Muscle layer of duodenum (tissue), 2 donors: ENCODE results near the gene PHF23.

Experiments used
- H3K27ac ChIP-seq: one replicate; pipeline ENCODE4 v1.7.0; 2013; ENCODE audit warnings: mild to moderate bottlenecking, low read length
- H3K27me3 ChIP-seq: one replicate; pipeline ENCODE4 v1.7.0; 2013; ENCODE audit warnings: low read depth, mild to moderate bottlenecking, control low read depth, low read length
- H3K36me3 ChIP-seq, 2 donors: one replicate each; pipeline ENCODE4 v1.7.0; 2013; ENCODE audit warnings: low read length in 2 of 2, control low read depth in 1 of 2, mild to moderate bottlenecking in 1 of 2; ENCODE audit not compliant: insufficient read depth in 2 of 2, control insufficient read depth in 1 of 2
- H3K4me1 ChIP-seq, 2 donors: one replicate each; pipeline ENCODE4 v1.7.0; 2013; ENCODE audit warnings: low read length in 2 of 2, mild to moderate bottlenecking in 2 of 2, control low read depth in 1 of 2, moderate library complexity in 1 of 2; ENCODE audit not compliant: insufficient read depth in 2 of 2, control insufficient read depth in 1 of 2
- H3K4me3 ChIP-seq, 2 donors: one replicate each; pipeline ENCODE4 v1.7.0; 2013; ENCODE audit warnings: low read length in 2 of 2, low read depth in 1 of 2, mild to moderate bottlenecking in 1 of 2
- H3K9me3 ChIP-seq, 2 donors: one replicate each; pipeline ENCODE4 v1.7.0; 2013; ENCODE audit warnings: low read length in 2 of 2, control low read depth in 1 of 2, mild to moderate bottlenecking in 1 of 2; ENCODE audit not compliant: control insufficient read depth in 1 of 2
- donor health status: healthy.

Gene PHF23

GRCh38 chr17:7190276-7190917 is 48.9 kb downstream of the PHF23 start:
- Histone ChIP-seq H3K27me3 (no peaks in the 10 kb centered on the region), H3K9me3 (no peaks in the 10 kb centered on the region), H3K4me3 (no peak overlapping the region), H3K4me1 (no peaks in the 10 kb centered on the region), H3K36me3 (peaks cover 7 to 44% of the 10 kb centered on the region in 2 donors), H3K27ac (no peak overlapping the region)

- Histone ChIP-seq H3K36me3 (peaks cover 0 to 13% of the 10 kb centered on the region in 2 donors), H3K9me3 (no peaks in the 10 kb centered on the region), H3K4me1 (no peaks in the 10 kb centered on the region), H3K27ac (no peak overlapping the region), H3K4me3 (no peak overlapping the region), H3K27me3 (no peaks in the 10 kb centered on the region)
Measured at GRCh38 chr17:7186241-7186640, 53.0 kb downstream of the PHF23 start.
